OCI-LY3 (cell line): ENCODE data around the gene PNPLA3.

Experiments
- CTCF ChIP-seq: fragments of 200-600, 300-600 bp; sonication (generic); IDR thresholded peaks from 2 replicates; pipeline ENCODE4 v1.5.1; 2014; ENCODE audit warnings: antibody characterized with exemption, low read length, low read depth
- EZH2phosphoT487 ChIP-seq: fragments of 200-600 bp; shearing (Covaris generic); IDR thresholded peaks from 2 replicates; pipeline ENCODE4 v1.6.1; 2018; ENCODE audit warnings: antibody characterized with exemption, mixed run types, low read depth

GRCh38 chr22:43878831-43879550 lies 44.6 kb upstream of the PNPLA3 start:
- TF ChIP-seq CTCF (no peak), EZH2phosphoT487 (no peak)
